Heart right ventricle (tissue), 16 donors: ENCODE data around the gene TMED7. TPM values are rescaled to one million over a fixed set of nuclear protein-coding genes. Genes with fewer than 3 reads are reported as not detected.

Experiments
- ATAC-seq, 8 donors: fragments of 200-7000 bp; cut with Tn5 transposase; one replicate each; pipeline ENCODE4 v1.9.1; 2020; ENCODE audit warnings: mild to moderate bottlenecking in 8 of 8, moderate library complexity in 8 of 8, moderate number of reproducible peaks in 1 of 8
- DNase-seq, 2 donors: peaks; one replicate each; pipeline ENCODE4 v3.0.0-alpha.2; 2020
- H3K27ac ChIP-seq, 10 donors: fragments of 200-600 bp; sonication (generic) in 2 of 10; one replicate each; pipeline versions ENCODE4 v1.5.0 to v1.8.0; 2020 to 2022; ENCODE audit warnings: mild to moderate bottlenecking in 3 of 10
- H3K27me3 ChIP-seq, 7 donors: fragments of 200-600 bp; one replicate each; pipeline ENCODE4 v1.8.0; 2021 to 2022; ENCODE audit warnings: mild to moderate bottlenecking in 2 of 7
- H3K36me3 ChIP-seq, 9 donors: fragments of 200-600 bp; sonication (generic) in 1 of 9; one replicate each; pipeline versions ENCODE4 v1.5.0 to v1.8.0; 2020 to 2022; ENCODE audit warnings: mild to moderate bottlenecking in 2 of 9
- H3K4me1 ChIP-seq, 9 donors: fragments of 200-600 bp; sonication (generic) in 1 of 9; one replicate each; pipeline versions ENCODE4 v1.5.0 to v1.8.0; 2020 to 2022; ENCODE audit warnings: mild to moderate bottlenecking in 4 of 9
- H3K4me3 ChIP-seq, 10 donors: fragments of 200-600 bp; sonication (generic) in 2 of 10; one replicate each; pipeline versions ENCODE4 v1.5.0 to v1.8.0; 2020 to 2022; ENCODE audit warnings: mild to moderate bottlenecking in 7 of 10, moderate library complexity in 2 of 10
- H3K9me3 ChIP-seq, 11 donors: fragments of 200-600 bp in 10 of 11; sonication (generic) in 2 of 11; one replicate each; pipeline versions ENCODE4 v1.5.0 to v1.8.0; 2013 to 2022; ENCODE audit warnings: mild to moderate bottlenecking in 2 of 11, control low read depth in 1 of 11, moderate library complexity in 1 of 11
- WGBS, 2 donors: extraction: QIAGEN DNeasy Blood & Tissue Kit; methylation state at CpG; one replicate each; pipeline ENCODE4 v1.1.7; 2013; ENCODE audit warnings: inconsistent platforms in 1 of 2; 5-methylcytosine and 5-hydroxymethylcytosine counted together
- intact Hi-C, 10 donors: fragments of 100-400 bp; cut with DNase I; formaldehyde crosslinking; loops; one replicate each; pipeline versions ENCODE4 v1.11.1 to v1.14.2; 2022
- polyA plus RNA-seq, 2 donors: library from polyadenylated mRNA; stranded (reverse); fragments of 200-250 nt; gene quantifications; one replicate each; pipeline ENCODE4 v1.2.3, GENCODE V29; 2013
- total RNA-seq, 10 donors: library from RNA; stranded (reverse); fragmentation: NEBNext Ultra II Directional in 3 of 10; extraction: Animal tissue kit (Norgen Biotek cat#: 25700) in 3 of 10; gene quantifications; one replicate each; pipeline versions ENCODE4 v1.2.1 to v1.2.4, GENCODE V29; 2021 to 2023
- TF ChIP-seq, protein P1 (sequence below), 9 donors: fragments of 200-600 bp; sonication (generic) in 2 of 9; IDR thresholded peaks; one replicate each; pipeline versions ENCODE4 v1.5.0 to v1.8.0; 2021 to 2022; ENCODE audit warnings: antibody characterized with exemption in 9 of 9, mild to moderate bottlenecking in 5 of 9, moderate library complexity in 1 of 9
- donor health status: Arrhythmogenic right ventricular cardiomyopathy.
- donor health status: ischemic (EF 13 %, LVEDD 7.1; RV severe dilation, severe dysfunction).
- donor health status: healthy with polysubstance abuse.
- donor health status: DM: no; HTN: yes; CAD: no.
- donor health status: DM: no; HTN: no; CAD: no.
- donor health status: ischemic (EF 25% LVEDD 6.9; RV normal size, moderate dysfunction).
- donor health status: ischemic (EF 25% LVEDD 5.7; RV mildly dilated, moderate dysfunction).
- donor health status: healthy.
- donor health status: DM: yes; HTN: yes; CAD: no.
- donor health status: Ischemic cardiomyopathy.
- donor health status: ischemic (EF 35%, LVEDD 5.7; RV mildly dilated, moderate dysfunction).
- donor health status: nonischemic (EF 11% LVEDD 7.7; RV severe dilation, severe dysfunction).
- donor health status: DM: yes; HTN: yes; CAD: no.
- donor health status: PGD.
- donor health status: ischemic (EF 29% LVEDD 5.4; RV normal size, mild dysfunction).
- donor health status: nonischemic (EF 23%, LVEDD 6.1; RV moderate dilation, normal function).

TMED7 gene
- total and polyA plus RNA-seq, 12 donors = 15.8 to 100 (median 84.8) TPM

DNA sequence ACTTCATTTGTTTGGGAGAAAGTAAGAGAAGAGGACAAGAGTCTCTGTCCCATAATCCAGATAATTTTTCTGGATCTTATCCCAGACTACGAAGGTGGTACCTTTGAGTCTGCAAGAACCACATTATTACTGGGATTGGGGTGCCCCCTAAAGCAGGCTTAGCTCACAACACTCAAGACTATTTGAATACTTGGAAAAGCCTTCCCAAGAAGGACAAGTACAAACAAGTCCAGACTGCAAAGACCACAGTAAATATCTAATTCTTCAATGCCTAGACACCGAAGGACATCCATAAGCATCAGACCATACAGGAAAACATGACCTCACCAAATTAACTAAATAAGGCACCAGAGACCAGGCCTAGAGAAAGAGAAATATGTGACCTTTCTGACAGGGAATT lies 40.2 kb upstream of the TMED7 start:
- intact Hi-C loops = no loop called here
- H3K4me1 ChIP-seq = no peaks in the 10 kb centered on the region
- ATAC-seq (no peak), DNase-seq (no peak)
- H3K27me3 ChIP-seq = peaks cover 0 to 4% (median 0%) of the 10 kb centered on the region in 7 donors
- H3K4me3 ChIP-seq = no peak overlapping the region
- peaks cover 0 to 29% (median 14%) of the 10 kb centered on the region in 11 donors for H3K9me3 ChIP-seq
- H3K27ac ChIP-seq = no peak overlapping the region
- TF ChIP-seq, protein P1, sequence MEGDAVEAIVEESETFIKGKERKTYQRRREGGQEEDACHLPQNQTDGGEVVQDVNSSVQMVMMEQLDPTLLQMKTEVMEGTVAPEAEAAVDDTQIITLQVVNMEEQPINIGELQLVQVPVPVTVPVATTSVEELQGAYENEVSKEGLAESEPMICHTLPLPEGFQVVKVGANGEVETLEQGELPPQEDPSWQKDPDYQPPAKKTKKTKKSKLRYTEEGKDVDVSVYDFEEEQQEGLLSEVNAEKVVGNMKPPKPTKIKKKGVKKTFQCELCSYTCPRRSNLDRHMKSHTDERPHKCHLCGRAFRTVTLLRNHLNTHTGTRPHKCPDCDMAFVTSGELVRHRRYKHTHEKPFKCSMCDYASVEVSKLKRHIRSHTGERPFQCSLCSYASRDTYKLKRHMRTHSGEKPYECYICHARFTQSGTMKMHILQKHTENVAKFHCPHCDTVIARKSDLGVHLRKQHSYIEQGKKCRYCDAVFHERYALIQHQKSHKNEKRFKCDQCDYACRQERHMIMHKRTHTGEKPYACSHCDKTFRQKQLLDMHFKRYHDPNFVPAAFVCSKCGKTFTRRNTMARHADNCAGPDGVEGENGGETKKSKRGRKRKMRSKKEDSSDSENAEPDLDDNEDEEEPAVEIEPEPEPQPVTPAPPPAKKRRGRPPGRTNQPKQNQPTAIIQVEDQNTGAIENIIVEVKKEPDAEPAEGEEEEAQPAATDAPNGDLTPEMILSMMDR (IDR thresholded peaks at IDR 0.05) = no peak
- H3K36me3 ChIP-seq = no peaks in the 10 kb centered on the region
- WGBS, 2 donors = 66 to 69% methylated on average over 2 of the region's 2 CpGs

DNA sequence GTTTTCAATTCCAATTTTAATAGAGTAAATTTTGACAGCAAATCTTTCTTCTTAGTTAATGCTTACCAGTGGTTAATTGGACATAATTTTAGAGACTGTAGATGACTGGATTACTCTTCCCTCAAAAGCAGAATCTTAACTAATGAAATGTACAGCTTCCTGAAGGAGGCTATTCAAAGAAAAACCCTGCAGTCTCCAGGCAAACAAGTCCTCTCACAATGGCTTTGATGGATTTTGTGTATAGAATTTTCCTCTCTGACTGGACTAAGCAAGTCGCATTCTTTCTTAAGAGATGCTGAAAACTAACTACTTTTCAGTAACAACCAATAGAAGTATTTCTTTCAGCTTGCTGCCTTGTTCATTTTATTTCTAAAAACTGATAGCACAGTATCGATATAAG lies 35.7 kb upstream of the TMED7 start:
- WGBS, 2 donors = 84 to 90% methylated on average over 2 of the region's 2 CpGs
- H3K27ac ChIP-seq = no peak overlapping the region
- ATAC-seq = no peak
- H3K9me3 ChIP-seq = peaks cover 0 to 14% (median 1%) of the 10 kb centered on the region in 11 donors
- DNase-seq = no peak
- H3K4me3 ChIP-seq = no peak overlapping the region
- intact Hi-C loops = no loop called here
- TF ChIP-seq, protein P1 (IDR thresholded peaks at IDR 0.05) = no peak
- H3K27me3 ChIP-seq = peaks cover 0 to 6% (median 0%) of the 10 kb centered on the region in 7 donors
- no peaks in the 10 kb centered on the region for H3K4me1 ChIP-seq
- no peaks in the 10 kb centered on the region for H3K36me3 ChIP-seq

DNA sequence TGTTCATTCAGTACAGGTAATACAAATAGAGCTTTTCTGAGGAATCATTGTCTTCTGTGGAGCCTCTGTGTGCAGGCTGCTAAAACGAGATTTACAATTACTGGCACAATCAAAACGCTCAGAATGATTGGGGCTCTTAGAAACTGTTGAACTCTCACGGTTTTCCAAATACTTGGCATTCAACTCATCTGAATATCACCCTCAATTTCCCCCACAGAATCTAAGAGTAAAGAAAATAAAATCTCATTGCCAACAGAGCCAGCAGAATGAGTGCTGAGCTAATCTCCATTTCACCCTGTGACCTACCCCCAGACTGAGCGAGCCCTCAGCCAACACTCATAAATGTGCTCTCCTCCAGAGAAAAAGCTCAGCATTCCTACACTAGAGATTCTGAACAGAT lies 35.3 kb upstream of the TMED7 start:
- ATAC-seq = peak in 1 of 8 donors; percentile 29
- Histone ChIP-seq H3K4me3 (no peak overlapping the region), H3K9me3 (peaks cover 0 to 10% (median 0%) of the 10 kb centered on the region in 11 donors), H3K4me1 (no peaks in the 10 kb centered on the region), H3K36me3 (no peaks in the 10 kb centered on the region), H3K27ac (no peak overlapping the region), H3K27me3 (peaks cover 0 to 6% (median 0%) of the 10 kb centered on the region in 7 donors)
- intact Hi-C loops = no loop called here
- no peak for DNase-seq
- TF ChIP-seq, protein P1 (IDR thresholded peaks at IDR 0.05) = no peak
- WGBS, 2 donors = 44 to 55% methylated on average over 4 of the region's 4 CpGs

DNA sequence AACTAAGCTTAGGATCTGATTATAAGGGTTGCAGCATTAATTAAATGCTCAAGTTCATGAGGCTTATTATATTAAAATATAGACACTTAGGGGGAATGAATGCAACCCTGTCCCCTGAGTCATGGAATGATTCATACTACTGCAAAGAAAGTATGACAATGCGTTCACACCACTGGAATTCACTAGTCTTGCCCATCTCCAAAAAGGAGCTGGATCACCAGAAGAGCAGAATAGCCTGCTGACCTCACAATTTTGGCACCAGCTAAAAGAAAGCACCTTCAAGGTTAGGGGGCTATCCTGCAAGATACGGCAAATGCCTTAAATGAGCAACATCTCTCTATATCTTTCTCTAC lies 32.0 kb upstream of the TMED7 start:
- Histone ChIP-seq H3K36me3 (no peaks in the 10 kb centered on the region), H3K4me1 (no peaks in the 10 kb centered on the region), H3K27ac (no peak overlapping the region), H3K27me3 (peaks cover 0 to 6% (median 0%) of the 10 kb centered on the region in 7 donors), H3K4me3 (no peak overlapping the region), H3K9me3 (peaks cover 0 to 10% (median 0%) of the 10 kb centered on the region in 11 donors)
- 81 to 82% methylated on average over 2 of the region's 2 CpGs for WGBS, 2 donors
- intact Hi-C loops = no loop called here
- TF ChIP-seq, protein P1 (IDR thresholded peaks at IDR 0.05) = no peak
- DNase-seq (no peak), ATAC-seq (no peak)
